Common myeloid progenitor, CD34-positive (primary cell): ENCODE data around the gene JMJD1C.

Experiments used
- CTCF ChIA-PET: fragments of 350-600 bp; sonication (Branson Sonifier 250); formaldehyde crosslinking; loops from one replicate; lab custom pipeline; 2021; ENCODE audit warnings: antibody characterized with exemption; lab: Charles Lee
- POLR2A ChIA-PET: fragments of 350-600 bp; sonication (Branson Sonifier 250); formaldehyde crosslinking; loops from one replicate; lab custom pipeline; 2021; ENCODE audit warnings: antibody characterized with exemption; lab: Charles Lee
- DNase-seq, 3 donors: peaks; one replicate each; pipeline versions ENCODE4 v3.0.0 to v3.0.0-alpha.2; 2013
- H3K27ac ChIP-seq, 2 experiments: 1 replicate in 1 of 2; 2 replicates in 1 of 2; pipeline ENCODE4 v1.7.0; 2013; ENCODE audit warnings: inconsistent platforms in 2 of 2, low read length in 2 of 2, mild to moderate bottlenecking in 2 of 2, low read depth in 1 of 2, moderate library complexity in 1 of 2; ENCODE audit not compliant: severe bottlenecking in 2 of 2, insufficient read depth in 1 of 2, poor library complexity in 1 of 2
- H3K27me3 ChIP-seq, 5 experiments: replicated peaks in 2 of 5; 1 replicate in 3 of 5; 2 replicates in 2 of 5; pipeline versions ENCODE4 v1.6.1 to v1.7.0; 2013; ENCODE audit warnings: low read length in 4 of 5, mild to moderate bottlenecking in 2 of 5, moderate library complexity in 2 of 5, inconsistent platforms in 1 of 5; ENCODE audit not compliant: insufficient read depth in 5 of 5, control insufficient read depth in 4 of 5
- H3K36me3 ChIP-seq, 4 experiments: 1 replicate in 2 of 4; 2 replicates in 2 of 4; pipeline versions ENCODE4 v1.6.1 to v1.7.0; 2013; ENCODE audit warnings: low read length in 3 of 4, control low read depth in 1 of 4, mild to moderate bottlenecking in 1 of 4; ENCODE audit not compliant: control insufficient read depth in 4 of 4, insufficient read depth in 4 of 4
- H3K4me1 ChIP-seq, 4 experiments: 1 replicate in 3 of 4; 2 replicates in 1 of 4; pipeline versions ENCODE4 v1.6.1 to v1.7.1; 2013; ENCODE audit warnings: low read length in 3 of 4, mild to moderate bottlenecking in 3 of 4, control low read depth in 1 of 4, inconsistent platforms in 1 of 4, moderate library complexity in 1 of 4; ENCODE audit not compliant: control insufficient read depth in 4 of 4, insufficient read depth in 4 of 4; ENCODE audit errors: control extremely low read depth in 1 of 4
- H3K4me3 ChIP-seq, 7 experiments: 1 replicate in 4 of 7; 2 replicates in 3 of 7; pipeline versions ENCODE4 v1.5.1 to v1.7.0; 2013; ENCODE audit warnings: mild to moderate bottlenecking in 7 of 7, low read length in 6 of 7, moderate library complexity in 6 of 7, inconsistent platforms in 2 of 7, low read depth in 2 of 7, control low read depth in 1 of 7; ENCODE audit not compliant: insufficient read depth in 4 of 7, control insufficient read depth in 1 of 7; ENCODE audit errors: extremely low read depth in 1 of 7
- H3K9me3 ChIP-seq, 5 experiments: 1 replicate in 4 of 5; 2 replicates in 1 of 5; pipeline versions ENCODE4 v1.6.1 to v1.7.1; 2013; ENCODE audit warnings: low read length in 4 of 5, mild to moderate bottlenecking in 2 of 5, inconsistent platforms in 1 of 5, low read depth in 1 of 5, moderate library complexity in 1 of 5; ENCODE audit not compliant: control insufficient read depth in 4 of 5, insufficient read depth in 2 of 5; ENCODE audit errors: control extremely low read depth in 1 of 5
- WGBS: methylation state at CpG from one replicate; pipeline ENCODE4 v1.1.5; 2013; ENCODE audit not compliant: insufficient coverage; 5-methylcytosine and 5-hydroxymethylcytosine counted together

Gene JMJD1C

DNA sequence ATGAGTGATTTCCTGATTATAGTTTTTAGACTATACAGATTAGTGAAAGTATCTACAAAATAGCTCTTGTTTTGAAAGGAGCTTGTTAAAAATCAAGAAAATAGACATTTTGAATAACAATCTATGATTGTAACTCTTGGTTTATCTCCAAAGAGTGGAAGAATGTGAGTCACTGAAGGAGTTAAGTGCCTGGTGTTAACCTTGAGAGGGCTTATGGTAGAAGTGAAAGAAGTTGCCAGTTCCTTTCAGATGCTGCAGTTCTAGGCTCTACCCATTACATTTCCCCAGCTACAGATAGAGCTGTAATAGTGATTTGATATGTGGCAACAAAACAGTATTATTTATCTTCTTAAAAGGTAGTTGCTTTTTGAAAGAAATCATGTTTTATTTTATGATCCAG, 320.0 kb downstream of the JMJD1C start:
- H3K27ac ChIP-seq = no peak overlapping the region
- no peaks in the 10 kb centered on the region for H3K27me3 ChIP-seq
- H3K4me3 ChIP-seq = no peak overlapping the region
- peaks cover 0 to 28% (median 3%) of the 10 kb centered on the region in 4 experiments for H3K36me3 ChIP-seq
- DNase-seq = no peak
- no peaks in the 10 kb centered on the region for H3K4me1 ChIP-seq
- CTCF ChIA-PET = interaction anchor here (1.0 to 2.9 kb wide), 6 partner anchors 9 to 21 kb away, joined by 3 to 17 read pairs (median 7); no protein-coding TSS in a partner anchor
- H3K9me3 ChIP-seq = no peaks in the 10 kb centered on the region
- POLR2A ChIA-PET = interaction anchor here (1.6 kb wide), 1 partner anchor 9 kb away, joined by 4 read pairs; no protein-coding TSS in a partner anchor

DNA sequence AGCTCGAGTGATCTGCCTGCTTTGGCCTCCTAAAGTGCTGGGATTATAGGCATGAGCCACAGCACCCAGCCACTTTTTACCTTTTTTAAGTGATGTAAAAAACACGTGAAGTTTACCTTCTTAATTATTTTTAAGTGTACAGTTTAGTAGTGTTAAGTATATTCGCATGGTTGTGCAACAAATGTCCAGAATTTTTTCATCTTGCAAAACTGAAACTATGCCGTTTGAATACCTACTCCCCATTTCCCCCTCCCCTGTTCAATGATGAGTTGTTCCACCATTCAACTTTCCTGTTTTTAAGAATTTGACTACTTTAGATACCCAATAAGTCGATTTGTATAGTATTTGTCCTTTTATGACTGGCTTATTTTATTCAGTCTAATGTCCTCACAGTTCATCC, 321.8 kb downstream of the JMJD1C start:
- Histone ChIP-seq H3K27me3 (no peaks in the 10 kb centered on the region), H3K9me3 (no peaks in the 10 kb centered on the region), H3K4me3 (no peak overlapping the region), H3K27ac (no peak overlapping the region), H3K4me1 (no peaks in the 10 kb centered on the region), H3K36me3 (peaks cover 3 to 28% (median 5%) of the 10 kb centered on the region in 4 experiments)
- DNase-seq = no peak
- CTCF ChIA-PET = interaction anchor here (1.5 to 2.9 kb wide), 3 partner anchors 23 to 577 kb away, joined by 3 to 8 read pairs (median 5); no protein-coding TSS in a partner anchor
- POLR2A ChIA-PET = no interaction called here
- 100% methylated on average over 1 of the region's 5 CpGs for WGBS

DNA sequence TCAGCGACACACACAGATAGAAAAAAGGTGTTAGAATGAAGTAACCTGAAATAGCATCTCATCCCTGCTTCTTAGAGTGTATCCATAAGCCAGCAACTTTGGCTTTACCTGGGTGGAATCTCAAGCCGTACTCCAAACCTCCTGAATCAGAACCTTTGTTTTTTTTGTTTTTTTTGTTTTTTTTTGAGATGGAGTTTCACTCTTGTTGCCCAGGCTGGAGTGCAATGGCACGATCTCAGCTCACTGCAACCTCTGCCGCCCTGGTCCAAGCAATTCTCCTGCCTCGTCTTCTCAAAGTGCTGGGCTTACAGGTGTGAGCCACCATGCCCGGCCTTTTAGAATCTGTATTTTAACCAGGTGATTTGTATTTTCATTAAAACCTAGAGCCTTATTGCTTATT, 323.6 kb downstream of the JMJD1C start:
- Histone ChIP-seq H3K27ac (no peak overlapping the region), H3K4me3 (no peak overlapping the region), H3K9me3 (no peaks in the 10 kb centered on the region), H3K27me3 (no peaks in the 10 kb centered on the region), H3K36me3 (peaks cover 3 to 17% (median 5%) of the 10 kb centered on the region in 4 experiments), H3K4me1 (no peaks in the 10 kb centered on the region)
- POLR2A ChIA-PET = no interaction called here
- CTCF ChIA-PET = interaction anchor here (1.1 to 1.8 kb wide), 5 partner anchors 15 to 579 kb away, joined by 3 to 6 read pairs (median 4); no protein-coding TSS in a partner anchor
- WGBS = 100% methylated on average over 5 of the region's 6 CpGs
- no peak for DNase-seq

DNA sequence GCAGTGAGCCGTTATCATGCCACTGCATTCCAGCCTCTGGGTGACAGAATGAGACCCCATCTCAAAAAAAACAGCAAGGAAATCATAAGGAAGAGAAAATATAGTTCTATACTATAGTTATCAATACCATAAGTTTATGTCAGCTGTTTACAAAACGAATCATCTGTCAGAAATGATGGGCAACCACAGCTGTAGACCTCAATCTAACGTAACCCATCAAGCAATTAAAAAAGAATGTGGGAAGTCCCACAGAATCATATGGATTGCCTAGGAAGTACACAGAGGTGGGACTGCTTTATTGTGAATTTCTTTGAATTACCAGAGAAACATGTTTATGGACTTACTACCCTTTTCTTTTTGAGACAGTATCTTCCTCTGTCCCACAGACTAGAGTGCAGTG, 325.7 kb downstream of the JMJD1C start:
- H3K27ac ChIP-seq = no peak overlapping the region

DNA sequence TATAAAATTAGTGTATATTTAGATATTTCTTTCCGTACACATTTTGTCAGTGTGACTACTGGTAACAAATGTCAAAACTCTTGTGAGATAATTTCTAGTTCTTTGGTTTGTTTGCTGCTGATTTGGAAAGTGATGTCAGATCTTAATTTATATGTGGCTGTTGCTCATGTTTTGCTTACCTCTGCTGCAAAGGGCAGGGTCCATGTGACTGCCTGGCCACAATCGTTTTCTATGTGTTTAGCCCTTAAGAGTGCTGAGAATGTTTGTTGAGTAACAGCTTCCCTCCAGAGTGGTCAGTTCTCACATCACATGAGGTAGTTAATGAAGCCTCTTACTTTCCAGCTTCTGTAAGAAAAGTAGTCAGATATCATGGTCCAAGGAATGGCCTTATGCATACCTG, 328.5 kb downstream of the JMJD1C start:
- Histone ChIP-seq H3K36me3 (peaks cover 3 to 10% (median 5%) of the 10 kb centered on the region in 4 experiments), H3K4me3 (no peak overlapping the region), H3K27me3 (no peaks in the 10 kb centered on the region), H3K27ac (no peak overlapping the region), H3K9me3 (peaks cover 0 to 3% (median 0%) of the 10 kb centered on the region in 5 experiments), H3K4me1 (peaks cover 5 to 17% (median 10%) of the 10 kb centered on the region in 4 experiments)
- 83% methylated on average over 1 of the region's 2 CpGs for WGBS
- ChIA-PET POLR2A (interaction anchor here (1.2 kb wide), 1 partner anchor 9 kb away, joined by 4 read pairs; no protein-coding TSS in a partner anchor), CTCF (interaction anchor here (1.0 to 5.3 kb wide), 3 partner anchors 20 to 30 kb away, joined by 4 to 28 read pairs (median 4); no protein-coding TSS in a partner anchor)
- DNase-seq = no peak

More for the DNA sequence above, 325.7 kb downstream of the JMJD1C start:
- Histone ChIP-seq H3K9me3 (no peaks in the 10 kb centered on the region), H3K27me3 (no peaks in the 10 kb centered on the region), H3K4me3 (no peak overlapping the region), H3K36me3 (peaks cover 3 to 10% (median 5%) of the 10 kb centered on the region in 4 experiments), H3K4me1 (peaks cover 0 to 2% (median 0%) of the 10 kb centered on the region in 4 experiments)
- no CpG with 5 or more reads among the region's 3 CpGs for WGBS
- ChIA-PET CTCF (interaction anchor here (0.6 to 1.8 kb wide), 5 partner anchors 17 to 529 kb away, joined by 3 to 7 read pairs (median 5); no protein-coding TSS in a partner anchor), POLR2A (no interaction called here)
- DNase-seq = no peak

DNA sequence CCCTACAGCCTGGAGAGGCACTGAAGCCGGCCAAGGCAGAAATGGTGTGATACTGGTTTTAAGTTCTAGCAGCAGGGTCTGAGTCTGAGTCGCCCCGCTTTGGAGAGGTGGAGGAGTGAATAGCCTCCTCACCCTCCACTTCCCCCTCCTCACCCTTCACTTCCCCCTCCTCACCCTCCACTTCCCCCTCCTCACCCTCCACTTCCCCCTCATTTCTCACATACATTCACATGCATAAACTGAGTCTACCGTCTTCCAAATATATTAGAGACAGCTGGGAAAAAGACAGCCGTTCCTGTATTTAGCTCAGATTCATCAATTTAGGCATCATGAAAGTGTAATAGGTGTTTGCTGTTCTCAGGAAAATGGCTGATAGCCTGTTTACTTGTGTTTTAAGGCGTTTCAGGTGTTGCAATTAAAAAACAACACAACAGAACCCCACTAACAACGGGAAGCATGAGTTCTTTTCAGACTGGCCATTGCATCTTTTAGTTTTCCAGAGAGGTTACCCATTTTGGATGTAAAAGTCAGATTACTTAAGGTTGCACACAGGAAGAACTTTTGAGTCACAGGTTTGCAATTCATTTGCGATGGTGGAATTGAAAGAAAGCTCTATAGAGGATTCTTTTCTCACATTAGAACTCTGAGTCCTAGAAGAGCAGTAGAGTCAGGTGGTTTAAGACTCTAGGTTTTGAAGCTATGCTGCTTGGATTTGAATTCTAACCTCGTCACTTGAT, 331.8 kb downstream of the JMJD1C start:
- WGBS = 30% methylated on average over 5 of the region's 9 CpGs
- Histone ChIP-seq H3K4me3 (peak overlapping the region; percentile 67 to 94 (median 89)), H3K27ac (peak overlapping the region; percentile 87 to 95), H3K9me3 (peaks cover 0 to 3% (median 0%) of the 10 kb centered on the region in 5 experiments), H3K36me3 (no peaks in the 10 kb centered on the region), H3K4me1 (peaks cover 5 to 17% (median 10%) of the 10 kb centered on the region in 4 experiments), H3K27me3 (peaks cover 0 to 4% (median 0%) of the 10 kb centered on the region in 5 experiments)
- CTCF ChIA-PET = interaction anchor here (0.9 to 5.3 kb wide), 5 partner anchors 12 to 586 kb away, joined by 3 to 28 read pairs (median 4); no protein-coding TSS in a partner anchor
- POLR2A ChIA-PET = no interaction called here
- DNase-seq = peak in 1 of 3 donors; percentile 76
